ENCODE results near the gene ZFP36L2.

DNA sequence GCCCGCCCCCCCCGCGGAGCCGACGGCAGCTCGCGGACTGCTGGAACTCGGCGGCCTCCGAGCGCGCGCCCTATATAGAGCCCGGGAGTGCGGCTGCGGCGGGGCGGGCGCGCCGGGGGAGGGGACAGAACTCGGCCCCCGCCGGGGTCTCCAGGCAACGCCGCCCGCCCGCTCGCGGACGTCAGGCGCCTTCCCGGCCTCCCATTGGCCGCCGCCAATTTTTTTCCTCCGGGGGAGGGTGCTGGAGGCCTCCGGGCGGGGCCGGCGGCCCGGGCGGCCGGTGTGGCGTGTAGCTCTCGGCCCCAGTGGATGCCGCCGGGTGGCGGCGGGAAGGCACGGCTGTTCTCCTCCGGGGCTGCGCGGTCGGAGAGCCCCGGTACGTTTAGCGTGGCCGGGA, at the start of gene ZFP36L2:
- no peak for TF ChIP-seq EZH2 (IDR thresholded peaks at IDR 0.05; ENCODE audit: borderline replicate concordance, insufficient read depth, low read depth, low read length, poor library complexity, severe bottlenecking)
- TF ChIP-seq, protein P1, sequence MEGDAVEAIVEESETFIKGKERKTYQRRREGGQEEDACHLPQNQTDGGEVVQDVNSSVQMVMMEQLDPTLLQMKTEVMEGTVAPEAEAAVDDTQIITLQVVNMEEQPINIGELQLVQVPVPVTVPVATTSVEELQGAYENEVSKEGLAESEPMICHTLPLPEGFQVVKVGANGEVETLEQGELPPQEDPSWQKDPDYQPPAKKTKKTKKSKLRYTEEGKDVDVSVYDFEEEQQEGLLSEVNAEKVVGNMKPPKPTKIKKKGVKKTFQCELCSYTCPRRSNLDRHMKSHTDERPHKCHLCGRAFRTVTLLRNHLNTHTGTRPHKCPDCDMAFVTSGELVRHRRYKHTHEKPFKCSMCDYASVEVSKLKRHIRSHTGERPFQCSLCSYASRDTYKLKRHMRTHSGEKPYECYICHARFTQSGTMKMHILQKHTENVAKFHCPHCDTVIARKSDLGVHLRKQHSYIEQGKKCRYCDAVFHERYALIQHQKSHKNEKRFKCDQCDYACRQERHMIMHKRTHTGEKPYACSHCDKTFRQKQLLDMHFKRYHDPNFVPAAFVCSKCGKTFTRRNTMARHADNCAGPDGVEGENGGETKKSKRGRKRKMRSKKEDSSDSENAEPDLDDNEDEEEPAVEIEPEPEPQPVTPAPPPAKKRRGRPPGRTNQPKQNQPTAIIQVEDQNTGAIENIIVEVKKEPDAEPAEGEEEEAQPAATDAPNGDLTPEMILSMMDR (IDR thresholded peaks at IDR 0.05): no peak
